SK-N-SH (cell line): ENCODE data around the gene TAF6L. TPM values are rescaled to one million over a fixed set of nuclear protein-coding genes. Genes with fewer than 3 reads are reported as not detected.

ENCODE experiments used
- CTCF ChIA-PET: fragments of 300-600, 350-600 bp; formaldehyde crosslinking; extraction: SDS; loops from one replicate; lab custom pipeline; 2021; lab: Yijun Ruan, JAX
- POLR2A ChIA-PET: fragments of 350-600 bp; sonication (Branson Sonifier 250); formaldehyde crosslinking; extraction: SDS; loops from one replicate; lab custom pipeline; 2020; ENCODE audit warnings: antibody characterized with exemption, inconsistent platforms; lab: Yijun Ruan, JAX
- DNase-seq: peaks from one replicate; pipeline ENCODE4 v3.0.0; 2012
- H2AFZ ChIP-seq: fragments of 200-600 bp; sonication (generic); 2 replicates; pipeline ENCODE4 v1.8.1; 2016; ENCODE audit warnings: antibody characterized with exemption, mild to moderate bottlenecking, low read depth
- H3F3A ChIP-seq: fragments of 200-600 bp; sonication (generic); replicated peaks from 2 replicates; pipeline ENCODE3; 2016; ENCODE audit warnings: antibody characterized with exemption, mild to moderate bottlenecking; ENCODE audit not compliant: insufficient read depth
- H3K27ac ChIP-seq, 2 experiments: fragments of 200-500 bp in 1 of 2; fragments of 200-600 bp in 1 of 2; sonication (Bioruptor generic) in 1 of 2; sonication (generic), shearing (Covaris generic) in 1 of 2; 2 replicates each; pipeline versions ENCODE4 v1.5.1 to v1.6.1; 2014 to 2016; ENCODE audit warnings: low read depth in 2 of 2, inconsistent platforms in 1 of 2, low read length in 1 of 2, mild to moderate bottlenecking in 1 of 2, mixed read lengths in 1 of 2
- H3K27me3 ChIP-seq: fragments of 200-600 bp; sonication (generic), shearing (Covaris generic); 2 replicates; pipeline ENCODE4 v1.6.1; 2016; ENCODE audit warnings: mixed run types; ENCODE audit not compliant: insufficient read depth
- H3K36me3 ChIP-seq, 2 experiments: fragments of 200-500 bp in 1 of 2; fragments of 200-600 bp in 1 of 2; sonication (Bioruptor generic) in 1 of 2; sonication (generic) in 1 of 2; replicated peaks in 1 of 2; 2 replicates each; pipeline versions ENCODE3 to v1.5.1; 2014 to 2016; ENCODE audit warnings: low read length in 1 of 2, mild to moderate bottlenecking in 1 of 2; ENCODE audit not compliant: insufficient read depth in 2 of 2, control insufficient read depth in 1 of 2
- H3K4me1 ChIP-seq, 2 experiments: fragments of 200-500 bp in 1 of 2; fragments of 200-600 bp in 1 of 2; sonication (Bioruptor generic) in 1 of 2; sonication (generic), shearing (Covaris generic) in 1 of 2; 2 replicates each; pipeline versions ENCODE4 v1.5.1 to v1.6.1; 2014 to 2016; ENCODE audit warnings: low read depth in 1 of 2, low read length in 1 of 2, mixed run types in 1 of 2; ENCODE audit not compliant: insufficient read depth in 2 of 2, control insufficient read depth in 1 of 2
- H3K4me2 ChIP-seq: fragments of 200-600 bp; sonication (generic), shearing (Covaris generic); 2 replicates; pipeline ENCODE4 v1.6.1; 2017; ENCODE audit warnings: mixed run types
- H3K4me3 ChIP-seq, 2 experiments: fragments of 200-500 bp in 1 of 2; fragments of 200-600 bp in 1 of 2; sonication (Bioruptor generic) in 1 of 2; sonication (generic), shearing (Covaris generic) in 1 of 2; 2 replicates each; pipeline versions ENCODE4 v1.5.1 to v1.8.1; 2014 to 2016; ENCODE audit warnings: low read depth in 2 of 2, inconsistent platforms in 1 of 2, low read length in 1 of 2, mild to moderate bottlenecking in 1 of 2, mixed read lengths in 1 of 2, moderate library complexity in 1 of 2
- H3K79me2 ChIP-seq: fragments of 200-600 bp; sonication (generic); 2 replicates; pipeline ENCODE4 v1.8.1; 2017; ENCODE audit warnings: mild to moderate bottlenecking; ENCODE audit not compliant: insufficient read depth
- H3K9ac ChIP-seq: fragments of 200-600 bp; sonication (generic); 2 replicates; pipeline ENCODE4 v1.6.1; 2017; ENCODE audit warnings: mixed run types
- H3K9me2 ChIP-seq: fragments of 200-600 bp; sonication (generic); 2 replicates; pipeline ENCODE4 v1.6.1; 2017; ENCODE audit warnings: mixed run types
- H3K9me3 ChIP-seq: fragments of 200-600 bp; sonication (generic); 2 replicates; pipeline ENCODE4 v1.6.1; 2017; ENCODE audit warnings: mixed run types, mild to moderate bottlenecking, moderate library complexity
- H4K20me1 ChIP-seq: fragments of 200-600 bp; sonication (generic); 2 replicates; pipeline ENCODE4 v1.6.1; 2017; ENCODE audit warnings: mild to moderate bottlenecking, mixed run types; ENCODE audit not compliant: insufficient read depth
- CHD2 ChIP-seq: fragments of 150-350 bp; IDR thresholded peaks from 2 replicates; pipeline ENCODE4 v1.6.1; 2018; ENCODE audit warnings: low read length; ENCODE audit not compliant: partially characterized antibody
- ELF1 ChIP-seq: IDR thresholded peaks from 2 replicates; pipeline ENCODE4 v1.4.0; 2012
- EP300 ChIP-seq, 2 experiments: IDR thresholded peaks; 2 replicates each; pipeline versions ENCODE4 v1.4.0 to v1.6.1; 2012; ENCODE audit warnings: borderline replicate concordance in 1 of 2, low read depth in 1 of 2, low read length in 1 of 2
- EZH2phosphoT487 ChIP-seq: fragments of 200-600 bp; sonication (generic); IDR thresholded peaks from 2 replicates; pipeline ENCODE4 v1.6.1; 2017; ENCODE audit warnings: low read depth, mixed run types, mild to moderate bottlenecking, antibody characterized with exemption, moderate library complexity, borderline replicate concordance
- FOSL2 ChIP-seq: IDR thresholded peaks from 2 replicates; pipeline ENCODE4 v1.4.0; 2012; ENCODE audit warnings: low read depth, mild to moderate bottlenecking, moderate library complexity, borderline replicate concordance
- FOXJ3 ChIP-seq: sonication (generic); formaldehyde crosslinking; IDR thresholded peaks from 2 replicates; pipeline ENCODE4 v1.5.1; 2020; ENCODE audit warnings: mild to moderate bottlenecking, missing genetic modification reagents
- GATA2 ChIP-seq: sonication (generic); formaldehyde crosslinking; IDR thresholded peaks from 2 replicates; pipeline ENCODE4 v1.5.0; 2020; ENCODE audit warnings: mild to moderate bottlenecking, missing genetic modification reagents
- JUND ChIP-seq: IDR thresholded peaks from 2 replicates; pipeline ENCODE4 v1.4.0; 2012
- MXI1 ChIP-seq: IDR thresholded peaks from 2 replicates; pipeline ENCODE4 v1.6.1; 2012; ENCODE audit warnings: mild to moderate bottlenecking, low read depth, low read length, improper control_type of control experiment
- NRF1 ChIP-seq: IDR thresholded peaks from 2 replicates; pipeline ENCODE4 v1.6.1; 2012; ENCODE audit warnings: low read depth, mild to moderate bottlenecking, low read length
- POLR2AphosphoS5 ChIP-seq: IDR thresholded peaks from 2 replicates; pipeline ENCODE4 v1.6.1; 2012; ENCODE audit warnings: low read depth, low read length
- RAD21 ChIP-seq: IDR thresholded peaks from 2 replicates; pipeline ENCODE4 v1.6.1; 2012; ENCODE audit warnings: mild to moderate bottlenecking, low read length
- RCOR1 ChIP-seq: fragments of 150-350 bp; IDR thresholded peaks from 2 replicates; pipeline ENCODE4 v1.6.1; 2017; ENCODE audit warnings: antibody characterized with exemption, low read length
- RFX5 ChIP-seq: IDR thresholded peaks from 2 replicates; pipeline ENCODE4 v1.6.1; 2012; ENCODE audit warnings: mild to moderate bottlenecking, improper control_type of control experiment, low read length
- RXRA ChIP-seq: IDR thresholded peaks from 2 replicates; pipeline ENCODE4 v1.4.0; 2012; ENCODE audit warnings: low read depth, mild to moderate bottlenecking, borderline replicate concordance
- TAF1 ChIP-seq: IDR thresholded peaks from 2 replicates; pipeline ENCODE4 v1.6.1; 2012; ENCODE audit warnings: low read depth, mild to moderate bottlenecking, low read length, moderate library complexity, borderline replicate concordance
- TCF12 ChIP-seq: IDR thresholded peaks from 2 replicates; pipeline ENCODE4 v1.4.0; 2012
- TEAD4 ChIP-seq: IDR thresholded peaks from 2 replicates; pipeline ENCODE4 v1.4.0; 2012; ENCODE audit warnings: mild to moderate bottlenecking, borderline replicate concordance; ENCODE audit not compliant: insufficient read depth
- YY1 ChIP-seq: IDR thresholded peaks from 2 replicates; pipeline ENCODE4 v1.4.0; 2012; ENCODE audit warnings: low read depth, mild to moderate bottlenecking
- WGBS: methylation state at CpG from one replicate; pipeline ENCODE4 v1.1.6; 2017; ENCODE audit warnings: low lambda C conversion rate; 5-methylcytosine and 5-hydroxymethylcytosine counted together
- polyA plus RNA-seq, 3 experiments: library from polyadenylated mRNA; depleted of rRNA; stranded (reverse); fragments of >200 nt; gene quantifications; 2 replicates each; pipeline ENCODE4 v1.2.3, GENCODE V29; 2012
- TF ChIP-seq, protein P1 (sequence below): IDR thresholded peaks from 2 replicates; pipeline ENCODE4 v1.4.0; 2012; ENCODE audit warnings: low read depth, borderline replicate concordance
- TF ChIP-seq, protein P2 (sequence below): IDR thresholded peaks from 2 replicates; pipeline ENCODE4 v1.4.0; 2012; ENCODE audit warnings: low read depth
- TF ChIP-seq, protein P3 (sequence below): fragments of 150-350 bp; IDR thresholded peaks from 2 replicates; pipeline ENCODE4 v1.6.1; 2017; ENCODE audit warnings: antibody characterized with exemption, low read length, low read depth, borderline replicate concordance
- TF ChIP-seq, protein P4 (sequence below): IDR thresholded peaks from 2 replicates; pipeline ENCODE4 v1.6.1; 2012; ENCODE audit warnings: mild to moderate bottlenecking, low read depth, low read length, moderate library complexity
- TF ChIP-seq, protein P5 (sequence below): IDR thresholded peaks from 2 replicates; pipeline ENCODE4 v1.4.0; 2012; ENCODE audit warnings: low read depth, borderline replicate concordance
- TF ChIP-seq, protein P6 (sequence below): IDR thresholded peaks from 2 replicates; pipeline ENCODE4; 2012

TAF6L gene
- polyA plus RNA-seq, 1 of the 3 experiments (the other 2 are of a cell fraction) = 33.6 TPM

DNA sequence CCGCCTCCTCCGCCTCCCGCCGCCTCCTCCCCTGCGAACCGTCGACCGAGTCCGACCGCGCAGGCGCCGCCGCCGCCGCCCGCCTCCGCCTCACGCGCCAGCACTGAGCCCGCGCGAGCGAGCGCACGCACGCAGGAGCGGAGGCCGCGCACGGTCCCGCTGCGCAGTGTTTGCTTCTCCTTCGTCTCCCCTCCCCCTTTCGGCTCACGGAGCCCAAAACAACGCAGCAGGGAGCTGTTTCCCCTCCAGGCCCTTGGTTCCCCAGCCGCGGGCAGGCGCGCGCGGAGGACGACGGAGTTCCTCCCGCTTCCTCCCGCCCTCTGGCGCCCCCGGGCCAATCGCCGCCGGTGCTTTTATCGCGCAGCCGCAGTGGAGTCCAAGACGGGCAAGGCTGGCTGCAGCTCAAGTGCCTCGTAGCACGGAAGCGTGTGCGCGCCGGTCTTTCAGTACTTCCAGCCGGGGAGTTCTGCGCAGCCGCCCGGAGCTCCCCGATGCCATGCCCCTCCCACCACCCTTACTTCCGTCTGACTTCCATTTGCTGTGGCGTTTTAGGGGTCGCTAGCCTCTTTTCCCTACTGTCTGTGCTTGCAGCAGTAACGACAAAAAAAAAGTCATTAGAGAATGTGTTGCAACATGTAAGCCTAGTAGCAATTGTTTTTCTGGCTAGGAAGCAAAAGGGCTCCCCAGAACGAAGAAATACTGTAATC lies 43.9 kb upstream of the TAF6L start, which contains the start of gene HNRNPUL2:
Gene HNRNPUL2, minus strand, starts transcription at position 293 of the 707 bp plus-strand sequence. CDS start 301 bp downstream, outside the sequence.
- Histone ChIP-seq H3K4me2 (peak within 1 kb of the TSS; percentile 93), H4K20me1 (peaks cover 36% of the 10 kb centered on the region), H3K27me3 (no peaks in the 10 kb centered on the region), H3K9me2 (no peaks in the 10 kb centered on the region), H3K9me3 (no peaks in the 10 kb centered on the region), H3K27ac (peak within 1 kb of the TSS; percentile 99), H3K79me2 (peaks cover 84% of the 10 kb centered on the region), H3K36me3 (peaks cover 27 to 38% of the 10 kb centered on the region in 2 experiments), H3F3A (peaks cover 26% of the 10 kb centered on the region), H2AFZ (peak within 1 kb of the TSS; percentile 99), H3K9ac (peak within 1 kb of the TSS; percentile 88), H3K4me3 (peak within 1 kb of the TSS; percentile 89 to 92), H3K4me1 (peaks cover 12 to 21% of the 10 kb centered on the region in 2 experiments; a peak in 3 of 4 replicates)
- ChIA-PET CTCF (interaction anchor here (0.6 to 2.3 kb wide), 10 partner anchors 12 to 99 kb away, joined by 3 to 9 read pairs (median 4); partner anchors contain the start of genes BSCL2, POLR2G and TMEM179B), POLR2A (interaction anchor here (0.7 to 4.5 kb wide), 18 partner anchors 17 to 163 kb away, joined by 3 to 33 read pairs (median 7); partner anchors contain the start of genes B3GAT3, C11orf98, CSKMT and LBHD1)
- peak; percentile 95 for DNase-seq
- WGBS = 2% methylated on average over 25 of the region's 72 CpGs
- TF ChIP-seq ELF1 (peak; percentile 85), NRF1 (peak; percentile 93), TCF12 (no peak), POLR2AphosphoS5 (peak; percentile 89), RAD21 (no peak), GATA2 (CRISPR knock-in tag) (no peak), TEAD4 (no peak), RCOR1 (no peak), JUND (no peak), YY1 (peak; percentile 54), RXRA (no peak), TAF1 (peak; percentile 48), MXI1 (peak; percentile 87), CHD2 (peak; percentile 66), RFX5 (no peak; the same call in 1 of the 2 replicates), FOSL2 (no peak), EZH2phosphoT487 (no peak), FOXJ3 (CRISPR knock-in tag) (no peak), EP300 (IDR thresholded peaks at IDR 0.05; ENCODE audit: borderline replicate concordance in 1 of 2, low read depth in 1 of 2, low read length in 1 of 2) (no peak)
- TF ChIP-seq, protein P1, sequence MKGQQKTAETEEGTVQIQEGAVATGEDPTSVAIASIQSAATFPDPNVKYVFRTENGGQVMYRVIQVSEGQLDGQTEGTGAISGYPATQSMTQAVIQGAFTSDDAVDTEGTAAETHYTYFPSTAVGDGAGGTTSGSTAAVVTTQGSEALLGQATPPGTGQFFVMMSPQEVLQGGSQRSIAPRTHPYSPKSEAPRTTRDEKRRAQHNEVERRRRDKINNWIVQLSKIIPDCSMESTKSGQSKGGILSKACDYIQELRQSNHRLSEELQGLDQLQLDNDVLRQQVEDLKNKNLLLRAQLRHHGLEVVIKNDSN = no peak
- TF ChIP-seq, protein P2, sequence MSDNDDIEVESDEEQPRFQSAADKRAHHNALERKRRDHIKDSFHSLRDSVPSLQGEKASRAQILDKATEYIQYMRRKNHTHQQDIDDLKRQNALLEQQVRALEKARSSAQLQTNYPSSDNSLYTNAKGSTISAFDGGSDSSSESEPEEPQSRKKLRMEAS = peak; percentile 89
- TF ChIP-seq, protein P3, sequence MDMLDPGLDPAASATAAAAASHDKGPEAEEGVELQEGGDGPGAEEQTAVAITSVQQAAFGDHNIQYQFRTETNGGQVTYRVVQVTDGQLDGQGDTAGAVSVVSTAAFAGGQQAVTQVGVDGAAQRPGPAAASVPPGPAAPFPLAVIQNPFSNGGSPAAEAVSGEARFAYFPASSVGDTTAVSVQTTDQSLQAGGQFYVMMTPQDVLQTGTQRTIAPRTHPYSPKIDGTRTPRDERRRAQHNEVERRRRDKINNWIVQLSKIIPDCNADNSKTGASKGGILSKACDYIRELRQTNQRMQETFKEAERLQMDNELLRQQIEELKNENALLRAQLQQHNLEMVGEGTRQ = no peak
- TF ChIP-seq, protein P4, sequence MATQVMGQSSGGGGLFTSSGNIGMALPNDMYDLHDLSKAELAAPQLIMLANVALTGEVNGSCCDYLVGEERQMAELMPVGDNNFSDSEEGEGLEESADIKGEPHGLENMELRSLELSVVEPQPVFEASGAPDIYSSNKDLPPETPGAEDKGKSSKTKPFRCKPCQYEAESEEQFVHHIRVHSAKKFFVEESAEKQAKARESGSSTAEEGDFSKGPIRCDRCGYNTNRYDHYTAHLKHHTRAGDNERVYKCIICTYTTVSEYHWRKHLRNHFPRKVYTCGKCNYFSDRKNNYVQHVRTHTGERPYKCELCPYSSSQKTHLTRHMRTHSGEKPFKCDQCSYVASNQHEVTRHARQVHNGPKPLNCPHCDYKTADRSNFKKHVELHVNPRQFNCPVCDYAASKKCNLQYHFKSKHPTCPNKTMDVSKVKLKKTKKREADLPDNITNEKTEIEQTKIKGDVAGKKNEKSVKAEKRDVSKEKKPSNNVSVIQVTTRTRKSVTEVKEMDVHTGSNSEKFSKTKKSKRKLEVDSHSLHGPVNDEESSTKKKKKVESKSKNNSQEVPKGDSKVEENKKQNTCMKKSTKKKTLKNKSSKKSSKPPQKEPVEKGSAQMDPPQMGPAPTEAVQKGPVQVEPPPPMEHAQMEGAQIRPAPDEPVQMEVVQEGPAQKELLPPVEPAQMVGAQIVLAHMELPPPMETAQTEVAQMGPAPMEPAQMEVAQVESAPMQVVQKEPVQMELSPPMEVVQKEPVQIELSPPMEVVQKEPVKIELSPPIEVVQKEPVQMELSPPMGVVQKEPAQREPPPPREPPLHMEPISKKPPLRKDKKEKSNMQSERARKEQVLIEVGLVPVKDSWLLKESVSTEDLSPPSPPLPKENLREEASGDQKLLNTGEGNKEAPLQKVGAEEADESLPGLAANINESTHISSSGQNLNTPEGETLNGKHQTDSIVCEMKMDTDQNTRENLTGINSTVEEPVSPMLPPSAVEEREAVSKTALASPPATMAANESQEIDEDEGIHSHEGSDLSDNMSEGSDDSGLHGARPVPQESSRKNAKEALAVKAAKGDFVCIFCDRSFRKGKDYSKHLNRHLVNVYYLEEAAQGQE = no peak
- TF ChIP-seq, protein P5, sequence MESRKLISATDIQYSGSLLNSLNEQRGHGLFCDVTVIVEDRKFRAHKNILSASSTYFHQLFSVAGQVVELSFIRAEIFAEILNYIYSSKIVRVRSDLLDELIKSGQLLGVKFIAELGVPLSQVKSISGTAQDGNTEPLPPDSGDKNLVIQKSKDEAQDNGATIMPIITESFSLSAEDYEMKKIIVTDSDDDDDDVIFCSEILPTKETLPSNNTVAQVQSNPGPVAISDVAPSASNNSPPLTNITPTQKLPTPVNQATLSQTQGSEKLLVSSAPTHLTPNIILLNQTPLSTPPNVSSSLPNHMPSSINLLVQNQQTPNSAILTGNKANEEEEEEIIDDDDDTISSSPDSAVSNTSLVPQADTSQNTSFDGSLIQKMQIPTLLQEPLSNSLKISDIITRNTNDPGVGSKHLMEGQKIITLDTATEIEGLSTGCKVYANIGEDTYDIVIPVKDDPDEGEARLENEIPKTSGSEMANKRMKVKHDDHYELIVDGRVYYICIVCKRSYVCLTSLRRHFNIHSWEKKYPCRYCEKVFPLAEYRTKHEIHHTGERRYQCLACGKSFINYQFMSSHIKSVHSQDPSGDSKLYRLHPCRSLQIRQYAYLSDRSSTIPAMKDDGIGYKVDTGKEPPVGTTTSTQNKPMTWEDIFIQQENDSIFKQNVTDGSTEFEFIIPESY = no peak
- TF ChIP-seq, protein P6, sequence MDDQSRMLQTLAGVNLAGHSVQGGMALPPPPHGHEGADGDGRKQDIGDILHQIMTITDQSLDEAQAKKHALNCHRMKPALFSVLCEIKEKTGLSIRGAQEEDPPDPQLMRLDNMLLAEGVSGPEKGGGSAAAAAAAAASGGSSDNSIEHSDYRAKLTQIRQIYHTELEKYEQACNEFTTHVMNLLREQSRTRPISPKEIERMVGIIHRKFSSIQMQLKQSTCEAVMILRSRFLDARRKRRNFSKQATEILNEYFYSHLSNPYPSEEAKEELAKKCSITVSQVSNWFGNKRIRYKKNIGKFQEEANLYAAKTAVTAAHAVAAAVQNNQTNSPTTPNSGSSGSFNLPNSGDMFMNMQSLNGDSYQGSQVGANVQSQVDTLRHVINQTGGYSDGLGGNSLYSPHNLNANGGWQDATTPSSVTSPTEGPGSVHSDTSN = peak; percentile 6
